Neural cell (in vitro differentiated cells): Measurements from ENCODE around the gene CORO2A. TPM values are rescaled to one million over a fixed set of nuclear protein-coding genes. Genes with fewer than 3 reads are reported as not detected.

Experiments
- H2AFZ ChIP-seq: fragments of 200-600, 300-800 bp; sonication (generic), shearing (Covaris generic); 2 replicates; pipeline ENCODE4 v1.6.0; 2014; ENCODE audit warnings: low read depth, mild to moderate bottlenecking, antibody characterized with exemption, low read length, moderate library complexity
- H3F3A ChIP-seq: fragments of 200-600 bp; shearing (Covaris generic); 2 replicates; pipeline ENCODE4 v1.6.1; 2016; ENCODE audit warnings: mild to moderate bottlenecking, moderate library complexity, mixed read lengths, antibody characterized with exemption, low read length; ENCODE audit not compliant: insufficient read depth, poor library complexity, severe bottlenecking
- H3K27ac ChIP-seq: fragments of 200-600, 300-800 bp; sonication (generic), shearing (Covaris generic); 2 replicates; pipeline ENCODE4 v1.5.1; 2014; ENCODE audit warnings: mild to moderate bottlenecking, low read length, moderate library complexity
- H3K27me3 ChIP-seq: fragments of 300-800, 200-600 bp; sonication (generic), shearing (Covaris generic); 2 replicates; pipeline ENCODE4 v1.6.0; 2014; ENCODE audit warnings: mild to moderate bottlenecking, low read depth, low read length, moderate library complexity; ENCODE audit not compliant: insufficient read depth
- H3K36me3 ChIP-seq: fragments of 300-800, 200-600 bp; sonication (generic), shearing (Covaris generic); 2 replicates; pipeline ENCODE4 v1.5.1; 2014; ENCODE audit warnings: mild to moderate bottlenecking, antibody characterized with exemption, low read length, moderate library complexity; ENCODE audit not compliant: insufficient read depth
- H3K4me2 ChIP-seq: fragments of 300-800, 200-600 bp; sonication (generic), shearing (Covaris generic); 2 replicates; pipeline ENCODE4 v1.6.0; 2014; ENCODE audit warnings: mild to moderate bottlenecking, low read length
- H3K4me3 ChIP-seq: fragments of 300-800, 200-600 bp; sonication (generic), shearing (Covaris generic); 2 replicates; pipeline ENCODE4 v1.5.1; 2014; ENCODE audit warnings: mild to moderate bottlenecking, low read length, moderate library complexity
- H3K79me2 ChIP-seq: fragments of 200-600 bp; shearing (Covaris generic); replicated peaks from 2 replicates; pipeline ENCODE4 v1.6.0; 2014; ENCODE audit warnings: mild to moderate bottlenecking, low read length, moderate library complexity; ENCODE audit not compliant: insufficient read depth
- H3K9ac ChIP-seq: fragments of 300-800, 200-600 bp; sonication (generic), shearing (Covaris generic); 2 replicates; pipeline ENCODE4 v1.6.1; 2016; ENCODE audit warnings: mild to moderate bottlenecking, low read length, mixed read lengths
- H3K9me2 ChIP-seq: fragments of 200-600 bp; shearing (Covaris generic); 2 replicates; pipeline ENCODE4 v1.6.1; 2016; ENCODE audit warnings: mild to moderate bottlenecking, low read length, mixed read lengths; ENCODE audit not compliant: insufficient read depth
- H3K9me3 ChIP-seq: fragments of 200-600, 300-800 bp; sonication (generic), shearing (Covaris generic); 2 replicates; pipeline ENCODE4 v1.6.1; 2016; ENCODE audit warnings: mild to moderate bottlenecking, mixed run types, low read length, moderate library complexity, mixed read lengths
- H4K20me1 ChIP-seq: fragments of 200-600 bp; shearing (Covaris generic); 2 replicates; pipeline ENCODE4 v1.6.1; 2016; ENCODE audit warnings: mild to moderate bottlenecking, mixed run types; ENCODE audit not compliant: insufficient read depth
- EP300 ChIP-seq: fragments of 450-650 bp; conservative IDR thresholded peaks from 2 replicates; pipeline ENCODE4 v1.6.1; 2014; ENCODE audit warnings: antibody characterized with exemption, mild to moderate bottlenecking, moderate library complexity; ENCODE audit not compliant: poor library complexity, severe bottlenecking
- EZH2 ChIP-seq: fragments of 200-600, 300-800 bp; shearing (Covaris generic), sonication (generic); IDR thresholded peaks from 2 replicates; pipeline ENCODE4 v1.6.1; 2014; ENCODE audit warnings: antibody characterized with exemption, low read length, borderline replicate concordance, mild to moderate bottlenecking; ENCODE audit not compliant: insufficient read depth, poor library complexity, severe bottlenecking
- MXI1 ChIP-seq: fragments of 450-650 bp; conservative IDR thresholded peaks from 2 replicates; pipeline ENCODE4 v1.6.1; 2014; ENCODE audit warnings: antibody characterized with exemption, mild to moderate bottlenecking; ENCODE audit not compliant: poor library complexity, severe bottlenecking
- POLR2AphosphoS5 ChIP-seq: IDR thresholded peaks from 2 replicates; pipeline ENCODE4 v1.6.1; 2012
- RAD21 ChIP-seq: fragments of 450-650 bp; conservative IDR thresholded peaks from 2 replicates; pipeline ENCODE4 v1.6.1; 2014; ENCODE audit warnings: antibody characterized with exemption, mild to moderate bottlenecking, moderate library complexity
- SMC3 ChIP-seq: fragments of 450-650 bp; conservative IDR thresholded peaks from 2 replicates; pipeline ENCODE4 v1.6.1; 2014; ENCODE audit warnings: antibody characterized with exemption, mild to moderate bottlenecking, moderate library complexity; ENCODE audit not compliant: poor library complexity
- TAF1 ChIP-seq: IDR thresholded peaks from 2 replicates; pipeline ENCODE4 v1.6.1; 2012; ENCODE audit warnings: low read depth
- polyA plus RNA-seq: library from polyadenylated mRNA; depleted of rRNA; stranded (reverse); fragments of >200 nt; gene quantifications from 2 replicates; pipeline ENCODE4 v1.2.3, GENCODE V29; 2014
- TF ChIP-seq, protein P1 (sequence below): IDR thresholded peaks from 2 replicates; pipeline ENCODE4 v1.6.1; 2012; ENCODE audit warnings: borderline replicate concordance
- TF ChIP-seq, protein P2 (sequence below): fragments of 450-650 bp; IDR thresholded peaks from 2 replicates; pipeline ENCODE4 v1.5.1; 2014; ENCODE audit warnings: antibody characterized with exemption, mild to moderate bottlenecking, moderate library complexity; ENCODE audit not compliant: poor library complexity, severe bottlenecking

CORO2A gene
- polyA plus RNA-seq, 1 donor from 2014 or later, result 1.9 TPM

DNA sequence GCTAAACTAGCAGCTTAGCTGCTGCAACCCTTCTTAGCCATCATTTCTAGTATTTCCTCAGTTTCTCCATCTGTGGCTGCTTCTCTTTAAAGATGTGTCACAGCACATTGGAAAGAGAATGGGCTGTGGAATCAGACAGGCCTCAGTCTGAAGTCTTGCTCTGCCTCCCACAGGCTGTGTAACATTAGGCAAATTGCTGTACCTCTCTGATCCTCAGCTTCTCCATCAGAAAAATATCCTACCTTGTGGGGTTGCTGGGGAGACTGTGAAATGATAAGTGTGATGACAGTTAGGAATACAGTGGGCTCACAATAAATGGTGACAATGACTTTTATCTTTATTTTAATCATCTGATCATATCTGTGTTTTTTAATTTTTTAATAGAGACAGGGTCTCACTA lies 55.9 kb downstream of the CORO2A start:
- TF ChIP-seq, protein P1, sequence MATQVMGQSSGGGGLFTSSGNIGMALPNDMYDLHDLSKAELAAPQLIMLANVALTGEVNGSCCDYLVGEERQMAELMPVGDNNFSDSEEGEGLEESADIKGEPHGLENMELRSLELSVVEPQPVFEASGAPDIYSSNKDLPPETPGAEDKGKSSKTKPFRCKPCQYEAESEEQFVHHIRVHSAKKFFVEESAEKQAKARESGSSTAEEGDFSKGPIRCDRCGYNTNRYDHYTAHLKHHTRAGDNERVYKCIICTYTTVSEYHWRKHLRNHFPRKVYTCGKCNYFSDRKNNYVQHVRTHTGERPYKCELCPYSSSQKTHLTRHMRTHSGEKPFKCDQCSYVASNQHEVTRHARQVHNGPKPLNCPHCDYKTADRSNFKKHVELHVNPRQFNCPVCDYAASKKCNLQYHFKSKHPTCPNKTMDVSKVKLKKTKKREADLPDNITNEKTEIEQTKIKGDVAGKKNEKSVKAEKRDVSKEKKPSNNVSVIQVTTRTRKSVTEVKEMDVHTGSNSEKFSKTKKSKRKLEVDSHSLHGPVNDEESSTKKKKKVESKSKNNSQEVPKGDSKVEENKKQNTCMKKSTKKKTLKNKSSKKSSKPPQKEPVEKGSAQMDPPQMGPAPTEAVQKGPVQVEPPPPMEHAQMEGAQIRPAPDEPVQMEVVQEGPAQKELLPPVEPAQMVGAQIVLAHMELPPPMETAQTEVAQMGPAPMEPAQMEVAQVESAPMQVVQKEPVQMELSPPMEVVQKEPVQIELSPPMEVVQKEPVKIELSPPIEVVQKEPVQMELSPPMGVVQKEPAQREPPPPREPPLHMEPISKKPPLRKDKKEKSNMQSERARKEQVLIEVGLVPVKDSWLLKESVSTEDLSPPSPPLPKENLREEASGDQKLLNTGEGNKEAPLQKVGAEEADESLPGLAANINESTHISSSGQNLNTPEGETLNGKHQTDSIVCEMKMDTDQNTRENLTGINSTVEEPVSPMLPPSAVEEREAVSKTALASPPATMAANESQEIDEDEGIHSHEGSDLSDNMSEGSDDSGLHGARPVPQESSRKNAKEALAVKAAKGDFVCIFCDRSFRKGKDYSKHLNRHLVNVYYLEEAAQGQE, result no peak
- no peak for TF ChIP-seq SMC3
- no peak for TF ChIP-seq MXI1
- no peaks in the 10 kb centered on the region for H3K27me3 ChIP-seq
- no peak overlapping the region for H3K27ac ChIP-seq
- H2AFZ ChIP-seq, result no peak overlapping the region
- no peaks in the 10 kb centered on the region for H3K9me2 ChIP-seq
- H3K4me3 ChIP-seq, result no peak overlapping the region
- H3K36me3 ChIP-seq, result no peaks in the 10 kb centered on the region
- H3K79me2 ChIP-seq, result no peaks in the 10 kb centered on the region
- no peak overlapping the region for H3K4me2 ChIP-seq
- no peaks in the 10 kb centered on the region for H4K20me1 ChIP-seq
- no peaks in the 10 kb centered on the region for H3F3A ChIP-seq
- H3K9me3 ChIP-seq, result no peaks in the 10 kb centered on the region
- no peak overlapping the region for H3K9ac ChIP-seq

DNA sequence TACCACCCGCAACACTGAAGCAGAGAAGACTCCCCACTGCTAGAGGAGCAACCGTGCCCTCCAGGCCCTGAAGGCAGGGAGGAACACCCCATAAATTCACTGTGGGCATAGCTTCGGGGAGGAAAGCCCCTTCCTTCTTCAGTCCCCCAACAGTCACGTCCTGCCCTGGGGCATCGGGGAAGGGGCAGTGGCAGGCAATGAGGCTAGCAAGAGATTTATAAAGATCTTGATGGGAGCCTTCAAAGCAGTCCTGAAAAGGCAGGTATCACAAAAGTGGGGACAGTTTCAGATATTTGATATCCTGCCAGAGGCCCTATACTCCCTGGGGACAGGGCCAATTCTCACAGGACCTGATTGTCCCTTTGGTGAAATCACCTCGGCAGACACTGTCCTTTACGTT lies 56.5 kb downstream of the CORO2A start:
- TF ChIP-seq SMC3 (no peak), POLR2AphosphoS5 (no peak), EP300 (no peak), EZH2 (no peak), TAF1 (no peak), MXI1 (no peak), RAD21 (no peak)
- TF ChIP-seq, protein P2, sequence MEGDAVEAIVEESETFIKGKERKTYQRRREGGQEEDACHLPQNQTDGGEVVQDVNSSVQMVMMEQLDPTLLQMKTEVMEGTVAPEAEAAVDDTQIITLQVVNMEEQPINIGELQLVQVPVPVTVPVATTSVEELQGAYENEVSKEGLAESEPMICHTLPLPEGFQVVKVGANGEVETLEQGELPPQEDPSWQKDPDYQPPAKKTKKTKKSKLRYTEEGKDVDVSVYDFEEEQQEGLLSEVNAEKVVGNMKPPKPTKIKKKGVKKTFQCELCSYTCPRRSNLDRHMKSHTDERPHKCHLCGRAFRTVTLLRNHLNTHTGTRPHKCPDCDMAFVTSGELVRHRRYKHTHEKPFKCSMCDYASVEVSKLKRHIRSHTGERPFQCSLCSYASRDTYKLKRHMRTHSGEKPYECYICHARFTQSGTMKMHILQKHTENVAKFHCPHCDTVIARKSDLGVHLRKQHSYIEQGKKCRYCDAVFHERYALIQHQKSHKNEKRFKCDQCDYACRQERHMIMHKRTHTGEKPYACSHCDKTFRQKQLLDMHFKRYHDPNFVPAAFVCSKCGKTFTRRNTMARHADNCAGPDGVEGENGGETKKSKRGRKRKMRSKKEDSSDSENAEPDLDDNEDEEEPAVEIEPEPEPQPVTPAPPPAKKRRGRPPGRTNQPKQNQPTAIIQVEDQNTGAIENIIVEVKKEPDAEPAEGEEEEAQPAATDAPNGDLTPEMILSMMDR, result no peak
- TF ChIP-seq, protein P1, result no peak
- H3K9ac ChIP-seq, result no peak overlapping the region
- no peaks in the 10 kb centered on the region for H3K27me3 ChIP-seq
- no peak overlapping the region for H2AFZ ChIP-seq
- H3K36me3 ChIP-seq, result no peaks in the 10 kb centered on the region
- no peaks in the 10 kb centered on the region for H3K9me3 ChIP-seq
- H3K9me2 ChIP-seq, result no peaks in the 10 kb centered on the region
- H3K79me2 ChIP-seq, result no peaks in the 10 kb centered on the region
- H3K27ac ChIP-seq, result no peak overlapping the region
- no peak overlapping the region for H3K4me2 ChIP-seq
- H3K4me3 ChIP-seq, result no peak overlapping the region
- no peaks in the 10 kb centered on the region for H4K20me1 ChIP-seq
- H3F3A ChIP-seq, result no peaks in the 10 kb centered on the region
